Fibroblast of skin of right biceps (primary cell): ENCODE data around the gene FOXJ3.

Source experiments
- DNase-seq: peaks from one replicate; pipeline ENCODE4 v3.0.0-alpha.2; 2013

Gene FOXJ3

DNA sequence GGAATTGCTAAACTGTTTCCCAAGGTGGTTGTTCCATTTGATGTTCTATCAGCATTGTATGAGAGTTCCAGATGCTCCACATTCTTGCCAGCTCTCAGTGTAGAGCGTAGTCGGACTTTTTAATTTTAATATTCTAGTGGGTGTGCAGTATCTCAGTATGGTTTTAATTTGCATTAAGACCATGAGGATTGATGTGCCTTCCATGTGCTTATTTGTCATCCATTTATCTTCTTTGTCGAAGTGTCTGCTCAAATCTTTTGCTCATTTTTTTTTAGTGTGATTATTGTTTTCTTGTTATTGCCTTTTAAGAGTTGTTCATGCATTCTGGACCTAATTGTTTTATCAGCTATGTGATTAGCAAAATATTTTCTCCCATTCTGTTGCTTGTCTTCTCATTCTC, 195.6 kb downstream of the FOXJ3 start:
- no peak for DNase-seq

DNA sequence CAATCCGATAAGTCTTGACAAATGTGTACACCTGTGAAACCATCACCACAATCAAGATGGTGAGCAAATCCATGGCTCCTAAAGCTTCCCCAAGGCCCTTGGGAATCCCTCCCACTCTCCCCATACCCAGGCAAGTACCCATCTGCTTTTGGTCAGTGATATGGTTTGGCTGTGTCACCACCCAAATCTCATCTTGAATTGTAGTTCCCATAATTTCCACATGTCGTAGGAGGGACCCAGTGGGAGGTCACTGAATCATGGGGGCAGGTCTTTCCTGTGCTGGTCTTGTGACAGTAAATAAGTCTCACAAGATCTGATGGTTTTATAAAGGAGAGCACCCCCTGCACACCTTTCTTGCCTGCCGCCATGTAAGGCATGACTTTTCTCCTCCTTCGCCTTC, 196.4 kb downstream of the FOXJ3 start:
- DNase-seq, result no peak

DNA sequence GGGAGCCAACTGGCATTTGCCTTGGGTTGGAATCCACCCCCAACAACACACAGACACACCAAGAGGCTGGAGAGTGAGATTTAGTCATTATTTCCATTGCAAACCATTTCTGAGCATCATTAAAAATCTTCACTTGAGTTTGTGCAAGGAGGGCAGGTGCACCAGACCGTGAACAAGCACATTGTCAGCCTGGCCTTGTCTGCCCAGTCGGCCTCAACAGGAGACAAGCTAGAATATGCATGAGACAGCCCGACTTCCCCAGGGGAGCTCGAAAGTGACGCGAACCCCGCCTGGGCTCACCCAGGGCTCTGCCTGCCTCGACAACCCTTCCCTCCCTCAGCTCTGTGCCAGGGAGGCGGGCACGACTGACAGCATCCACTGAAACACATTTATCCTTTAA, 197.3 kb downstream of the FOXJ3 start:
- no peak for DNase-seq

DNA sequence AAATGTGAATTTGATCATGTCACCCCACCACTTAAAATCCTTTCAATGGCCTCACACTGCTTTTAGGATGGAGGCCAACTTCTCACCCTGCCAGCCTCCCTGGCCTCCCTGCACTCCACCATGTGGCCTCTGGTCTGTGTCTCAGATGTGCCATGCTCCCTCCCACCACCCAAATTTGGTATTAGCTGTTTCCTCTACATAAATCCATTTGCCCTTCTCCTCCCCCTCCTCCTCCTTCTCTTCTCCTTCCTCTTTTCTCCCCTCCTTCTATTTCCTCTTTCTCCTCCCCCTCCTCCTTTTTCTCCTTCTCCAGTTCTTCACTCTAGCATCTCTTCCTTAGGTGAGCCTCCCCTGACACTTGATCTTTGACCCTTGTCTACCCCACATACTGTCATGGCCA, 198.6 kb downstream of the FOXJ3 start:
- no peak for DNase-seq

DNA sequence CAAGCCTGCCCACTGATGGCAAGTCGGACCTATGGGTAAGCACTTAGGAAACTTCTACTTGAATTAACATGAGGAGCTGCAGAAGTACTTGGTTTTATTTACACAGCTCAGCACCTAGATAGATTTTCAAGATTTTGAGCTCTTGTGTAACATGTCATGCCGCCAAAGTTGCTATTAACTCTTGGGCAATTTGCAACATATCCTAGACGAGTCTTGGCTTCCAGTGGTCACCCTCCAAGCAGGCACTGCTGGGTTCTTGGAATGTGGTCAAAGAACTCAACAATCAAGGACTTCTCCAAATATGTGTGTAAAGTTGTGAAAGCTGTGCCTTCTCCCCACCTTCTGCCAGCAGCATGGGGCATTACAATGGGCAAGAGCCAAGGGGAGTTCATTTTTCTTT, 199.6 kb downstream of the FOXJ3 start:
- DNase-seq, result no peak

DNA sequence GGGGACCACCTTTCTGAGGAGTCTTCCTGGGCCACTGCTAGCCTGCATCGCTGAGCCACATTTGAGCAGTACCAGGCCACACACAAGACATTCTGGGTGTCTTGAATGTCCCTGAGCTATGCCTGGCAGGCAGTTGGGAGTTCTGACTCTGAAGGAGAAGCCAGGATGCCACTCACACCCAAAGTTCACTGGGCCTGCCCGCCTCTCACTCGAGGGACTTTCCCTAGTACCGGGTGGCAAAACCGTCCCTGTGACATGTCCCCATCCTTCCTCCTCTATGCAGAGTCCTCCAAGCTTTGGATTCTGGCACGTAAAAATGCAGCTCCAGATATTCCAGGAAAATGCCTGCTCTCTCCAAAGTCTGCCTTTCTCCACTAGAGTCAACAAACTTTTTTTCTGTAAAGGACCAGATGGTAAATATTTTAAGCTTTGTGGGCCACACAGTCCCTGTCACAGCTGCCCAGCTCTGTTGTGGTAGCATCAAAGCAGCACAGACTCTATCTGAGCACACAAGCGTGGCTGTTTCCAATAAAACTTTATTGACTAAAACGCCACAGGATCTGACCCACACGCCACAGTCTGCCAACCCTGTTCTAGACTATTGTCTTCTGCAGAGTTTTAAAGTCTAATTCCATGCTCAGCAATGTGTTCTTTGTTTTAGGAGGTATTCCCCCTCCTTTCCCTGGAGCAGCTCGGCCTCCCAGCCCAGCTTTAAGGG, 201.1 kb downstream of the FOXJ3 start:
- no peak for DNase-seq

DNA sequence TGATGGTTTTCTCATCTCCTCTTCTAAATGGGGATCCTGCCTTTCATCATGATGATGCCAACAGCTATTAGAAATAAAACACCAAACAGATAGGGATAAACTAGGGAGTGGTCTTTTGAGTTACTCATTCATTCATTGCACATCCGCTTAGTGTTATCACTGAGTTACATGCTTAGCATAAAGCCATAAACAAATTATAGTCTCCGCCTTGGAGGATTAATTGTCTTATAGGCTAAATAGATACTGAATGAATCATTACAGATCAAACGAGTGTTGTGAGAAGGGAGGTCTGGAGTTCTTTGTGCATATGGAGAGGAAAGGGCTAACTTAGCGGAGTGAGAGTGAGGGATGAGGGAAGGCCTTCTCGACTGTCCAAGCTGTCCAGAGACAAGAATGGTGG, 201.6 kb downstream of the FOXJ3 start:
- no peak for DNase-seq

DNA sequence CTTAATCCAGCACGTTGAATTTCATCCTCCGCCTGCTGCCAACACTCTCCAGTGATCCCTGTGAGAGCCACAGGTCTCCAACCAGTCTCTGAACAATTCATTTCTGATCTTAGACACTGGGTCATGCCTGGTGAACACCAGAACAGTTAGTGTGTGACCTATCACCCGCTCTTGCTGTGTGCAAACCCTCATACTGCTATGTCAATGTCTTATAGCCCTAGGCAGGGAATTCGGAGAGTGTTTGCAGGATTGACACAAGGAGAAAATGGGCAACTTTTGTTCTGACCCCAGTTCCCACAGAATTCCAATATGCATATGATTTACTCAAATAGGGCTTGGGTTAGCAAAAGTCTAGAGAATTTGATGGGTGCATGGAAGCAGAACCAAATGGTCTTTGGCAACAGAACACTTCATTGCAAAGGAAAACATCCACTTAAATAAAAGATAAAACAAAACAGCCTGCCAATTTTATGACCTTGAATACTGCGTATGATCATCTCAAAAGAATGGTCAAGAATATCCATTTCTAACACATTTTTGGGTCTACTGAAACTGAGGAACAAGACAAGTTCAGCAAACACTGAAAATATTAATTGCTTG, 204.9 kb downstream of the FOXJ3 start:
- DNase-seq, result no peak

DNA sequence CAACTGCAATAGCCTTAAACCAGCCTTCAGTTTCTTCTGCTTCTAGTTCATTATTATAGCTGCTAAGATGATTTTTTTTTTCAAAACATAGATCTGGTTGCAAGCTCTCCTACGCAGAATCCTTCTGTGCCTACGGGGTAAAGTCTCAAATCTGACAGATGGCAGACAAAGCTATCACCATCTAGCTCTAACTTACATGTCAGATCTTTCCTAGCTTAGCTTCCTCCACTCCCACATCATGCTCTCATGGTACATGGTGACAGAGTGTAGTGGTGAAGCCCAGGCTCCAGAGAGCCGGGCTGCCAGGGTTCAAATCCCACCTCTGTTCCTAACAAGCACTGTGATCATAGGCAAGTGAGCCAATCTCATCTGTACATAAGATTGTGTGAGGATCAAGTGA, 206.1 kb downstream of the FOXJ3 start:
- DNase-seq, result no peak

DNA sequence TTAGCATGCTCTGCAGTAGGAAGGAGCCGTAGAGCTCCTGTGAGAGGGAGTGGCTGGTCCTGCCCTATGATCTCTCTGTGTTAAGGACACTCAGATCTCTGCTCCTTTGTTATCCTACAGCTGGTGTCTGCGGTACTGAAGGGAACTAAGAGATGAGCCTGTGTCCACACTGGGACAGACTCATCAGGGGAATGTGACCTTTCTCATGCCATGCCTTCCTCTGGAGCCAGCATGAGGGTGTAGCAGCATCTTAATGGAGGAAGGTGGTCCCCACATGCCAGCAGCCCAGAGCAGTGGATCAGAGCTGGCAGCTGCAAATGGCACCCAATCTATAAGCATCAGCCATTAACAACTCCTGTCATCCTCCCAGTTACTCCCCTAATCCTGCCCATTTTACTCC, 206.5 kb downstream of the FOXJ3 start:
- DNase-seq, result no peak

DNA sequence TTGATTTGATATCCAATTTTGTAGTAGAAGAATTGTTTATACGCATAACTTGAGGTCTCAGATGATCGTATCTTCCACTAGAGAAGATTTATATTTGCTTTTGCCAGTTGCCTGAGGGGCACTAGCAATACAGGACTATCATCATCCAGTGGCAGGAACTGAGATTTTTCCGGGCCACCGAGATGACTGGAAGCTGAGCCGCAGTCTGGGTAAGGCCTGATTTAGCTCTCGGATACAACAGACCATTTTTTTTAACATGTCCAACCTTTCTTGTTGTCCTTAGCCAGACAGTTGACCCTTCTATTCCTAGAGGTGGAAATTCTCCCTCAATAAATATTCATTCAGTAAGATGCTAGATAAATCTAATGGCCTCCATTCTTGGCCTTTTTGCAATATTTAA, 207.3 kb downstream of the FOXJ3 start:
- no peak for DNase-seq
